HepG2 (cell line): ENCODE results near the gene STKLD1. TPM values are rescaled to one million over a fixed set of nuclear protein-coding genes. Genes with fewer than 3 reads are reported as not detected.
A peak's percentile ranks its signal among the peaks of the same experiment; 100 is the strongest.

Source experiments
- AGO1 ChIP-seq: fragments of 200-400 bp; formaldehyde crosslinking; IDR thresholded peaks from 2 replicates; pipeline ENCODE4 v1.6.1; 2017; ENCODE audit warnings: mild to moderate bottlenecking, low read depth, low read length, moderate library complexity; ENCODE audit not compliant: poor library complexity, severe bottlenecking
- ARNT2 ChIP-seq: sonication (generic); formaldehyde crosslinking; IDR thresholded peaks from 2 replicates; pipeline ENCODE4 v1.8.0; 2022; ENCODE audit warnings: mild to moderate bottlenecking, low read depth, missing genetic modification reagents, moderate library complexity
- HDAC1 ChIP-seq: sonication (generic); formaldehyde crosslinking; IDR thresholded peaks from 2 replicates; pipeline ENCODE4 v1.5.1; 2020; ENCODE audit warnings: mild to moderate bottlenecking, missing genetic modification reagents
- KLF11 ChIP-seq: IDR thresholded peaks from 2 replicates; pipeline ENCODE4 v1.6.1; 2016; ENCODE audit warnings: missing compliant biosample characterization
- KLF6 ChIP-seq: IDR thresholded peaks from 2 replicates; pipeline ENCODE4 v1.8.0; 2016; ENCODE audit warnings: missing biosample characterization, missing genetic modification reagents
- REPIN1 ChIP-seq: sonication (generic); formaldehyde crosslinking; IDR thresholded peaks from 2 replicates; pipeline ENCODE4 v1.8.0; 2022; ENCODE audit warnings: missing genetic modification reagents, low read depth, mild to moderate bottlenecking, borderline replicate concordance
- SALL1 ChIP-seq: sonication (generic); formaldehyde crosslinking; IDR thresholded peaks from 2 replicates; pipeline ENCODE4 v1.8.0; 2022; ENCODE audit warnings: mild to moderate bottlenecking, missing genetic modification reagents
- SMARCC2 ChIP-seq: fragments of 450-650 bp; IDR thresholded peaks from 2 replicates; pipeline ENCODE4 v1.6.1; 2017; ENCODE audit warnings: antibody characterized with exemption, mild to moderate bottlenecking
- SP5 ChIP-seq: IDR thresholded peaks from 2 replicates; pipeline ENCODE4 v1.6.1; 2016; ENCODE audit warnings: low read depth, borderline replicate concordance
- SPEN ChIP-seq: sonication (generic); formaldehyde crosslinking; IDR thresholded peaks from 2 replicates; pipeline ENCODE4 v1.5.1; 2020; ENCODE audit warnings: low read depth, mild to moderate bottlenecking, missing genetic modification reagents
- TBX3 ChIP-seq: fragments of 450-650 bp; IDR thresholded peaks from 2 replicates; pipeline ENCODE4 v1.6.1; 2017; ENCODE audit warnings: antibody characterized with exemption, mild to moderate bottlenecking, inconsistent platforms, borderline replicate concordance
- YEATS4 ChIP-seq: sonication (generic); formaldehyde crosslinking; IDR thresholded peaks from 2 replicates; pipeline ENCODE4 v1.4.0; 2020; ENCODE audit warnings: missing genetic modification reagents, borderline replicate concordance
- polyA plus RNA-seq, 8 experiments: library from polyadenylated mRNA; depleted of rRNA in 3 of 8; stranded (reverse) in 7 of 8; unstranded in 1 of 8; fragments of >200 nt; fragmentation: Illumina TruSeq in 4 of 8; extraction: Trizol in 4 of 8; gene quantifications; 2 replicates each; pipeline versions ENCODE4 v1.2.1 to v1.2.3, GENCODE V29; 2011 to 2016; ENCODE audit warnings: low read depth in 4 of 8, missing spikeins in 1 of 8, mixed read lengths in 1 of 8; ENCODE audit not compliant: insufficient read depth in 1 of 8
- total RNA-seq, 5 experiments: library from RNA; depleted of rRNA; stranded (reverse); fragments of >200 nt; fragmentation: Illumina TruSeq; extraction: Trizol; gene quantifications; 2 replicates each; pipeline ENCODE4 v1.2.3, GENCODE V29; 2016; ENCODE audit warnings: low read depth in 1 of 5
- TF ChIP-seq, protein P1 (sequence below): sonication (generic); formaldehyde crosslinking; IDR thresholded peaks from 2 replicates; pipeline ENCODE4 v1.4.0; 2020; ENCODE audit warnings: mild to moderate bottlenecking, missing genetic modification reagents
- TF ChIP-seq, protein P2 (sequence below): sonication (generic); formaldehyde crosslinking; IDR thresholded peaks from 2 replicates; pipeline ENCODE4 v1.5.0; 2020; ENCODE audit warnings: missing genetic modification reagents
- TF ChIP-seq, protein P3 (sequence below): sonication (generic); formaldehyde crosslinking; IDR thresholded peaks from 2 replicates; pipeline ENCODE4 v1.4.0; 2020; ENCODE audit warnings: missing genetic modification reagents
- TF ChIP-seq, protein P4 (sequence below): sonication (generic); formaldehyde crosslinking; IDR thresholded peaks from 2 replicates; pipeline ENCODE4 v1.4.0; 2020; ENCODE audit warnings: mild to moderate bottlenecking, missing genetic modification reagents
- TF ChIP-seq, protein P5 (sequence below): sonication (generic); formaldehyde crosslinking; IDR thresholded peaks from 2 replicates; pipeline ENCODE4 v1.8.1; 2023; ENCODE audit warnings: mild to moderate bottlenecking, missing genetic modification reagents, borderline replicate concordance
- TF ChIP-seq, protein P6 (sequence below): sonication (generic); formaldehyde crosslinking; IDR thresholded peaks from 2 replicates; pipeline ENCODE4 v1.4.0; 2020; ENCODE audit warnings: missing genetic modification reagents

The STKLD1 gene
- total and polyA plus RNA-seq, 2 of the 13 experiments (the other 11 are each of a cell fraction or from before 2014, with no cell fraction given): 1.5 to 2.2 TPM

DNA sequence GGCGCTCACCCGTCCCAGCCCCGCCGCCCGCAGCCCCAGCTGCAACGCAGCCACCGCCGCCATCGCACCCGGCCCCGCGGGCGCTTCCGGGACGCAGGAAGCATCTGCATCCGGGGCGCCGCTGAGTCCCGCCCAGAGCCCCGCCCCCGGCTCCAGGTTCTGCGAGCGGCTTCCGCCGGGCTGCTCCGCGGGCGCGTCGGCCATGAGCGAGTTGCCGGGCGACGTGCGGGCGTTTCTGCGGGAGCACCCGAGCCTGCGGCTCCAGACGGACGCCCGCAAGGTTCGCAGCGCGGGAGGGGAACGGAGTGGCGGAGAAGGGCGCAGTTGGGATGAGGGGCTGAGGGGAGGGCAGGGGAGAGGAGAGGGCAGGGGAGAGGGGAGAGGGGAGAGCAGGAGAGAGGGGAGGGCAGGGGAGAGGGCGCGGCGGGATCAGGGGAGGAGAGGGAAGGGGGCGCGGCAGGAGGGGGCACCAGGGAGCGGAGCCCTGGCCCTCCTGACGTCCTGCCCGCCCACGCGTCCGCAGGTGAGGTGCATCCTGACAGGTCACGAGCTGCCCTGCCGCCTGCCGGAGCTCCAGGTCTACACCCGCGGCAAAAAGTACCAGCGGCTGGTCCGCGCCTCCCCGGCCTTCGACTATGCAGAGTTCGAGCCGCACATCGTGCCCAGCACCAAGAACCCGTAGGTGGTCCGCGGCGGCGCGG lies 19.6 kb upstream of the STKLD1 start, which contains the start of the genes SURF1 and SURF2 (continued):
- TF ChIP-seq, protein P1, sequence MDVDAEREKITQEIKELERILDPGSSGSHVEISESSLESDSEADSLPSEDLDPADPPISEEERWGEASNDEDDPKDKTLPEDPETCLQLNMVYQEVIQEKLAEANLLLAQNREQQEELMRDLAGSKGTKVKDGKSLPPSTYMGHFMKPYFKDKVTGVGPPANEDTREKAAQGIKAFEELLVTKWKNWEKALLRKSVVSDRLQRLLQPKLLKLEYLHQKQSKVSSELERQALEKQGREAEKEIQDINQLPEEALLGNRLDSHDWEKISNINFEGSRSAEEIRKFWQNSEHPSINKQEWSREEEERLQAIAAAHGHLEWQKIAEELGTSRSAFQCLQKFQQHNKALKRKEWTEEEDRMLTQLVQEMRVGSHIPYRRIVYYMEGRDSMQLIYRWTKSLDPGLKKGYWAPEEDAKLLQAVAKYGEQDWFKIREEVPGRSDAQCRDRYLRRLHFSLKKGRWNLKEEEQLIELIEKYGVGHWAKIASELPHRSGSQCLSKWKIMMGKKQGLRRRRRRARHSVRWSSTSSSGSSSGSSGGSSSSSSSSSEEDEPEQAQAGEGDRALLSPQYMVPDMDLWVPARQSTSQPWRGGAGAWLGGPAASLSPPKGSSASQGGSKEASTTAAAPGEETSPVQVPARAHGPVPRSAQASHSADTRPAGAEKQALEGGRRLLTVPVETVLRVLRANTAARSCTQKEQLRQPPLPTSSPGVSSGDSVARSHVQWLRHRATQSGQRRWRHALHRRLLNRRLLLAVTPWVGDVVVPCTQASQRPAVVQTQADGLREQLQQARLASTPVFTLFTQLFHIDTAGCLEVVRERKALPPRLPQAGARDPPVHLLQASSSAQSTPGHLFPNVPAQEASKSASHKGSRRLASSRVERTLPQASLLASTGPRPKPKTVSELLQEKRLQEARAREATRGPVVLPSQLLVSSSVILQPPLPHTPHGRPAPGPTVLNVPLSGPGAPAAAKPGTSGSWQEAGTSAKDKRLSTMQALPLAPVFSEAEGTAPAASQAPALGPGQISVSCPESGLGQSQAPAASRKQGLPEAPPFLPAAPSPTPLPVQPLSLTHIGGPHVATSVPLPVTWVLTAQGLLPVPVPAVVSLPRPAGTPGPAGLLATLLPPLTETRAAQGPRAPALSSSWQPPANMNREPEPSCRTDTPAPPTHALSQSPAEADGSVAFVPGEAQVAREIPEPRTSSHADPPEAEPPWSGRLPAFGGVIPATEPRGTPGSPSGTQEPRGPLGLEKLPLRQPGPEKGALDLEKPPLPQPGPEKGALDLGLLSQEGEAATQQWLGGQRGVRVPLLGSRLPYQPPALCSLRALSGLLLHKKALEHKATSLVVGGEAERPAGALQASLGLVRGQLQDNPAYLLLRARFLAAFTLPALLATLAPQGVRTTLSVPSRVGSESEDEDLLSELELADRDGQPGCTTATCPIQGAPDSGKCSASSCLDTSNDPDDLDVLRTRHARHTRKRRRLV (CRISPR knock-in tag): no peak
- TF ChIP-seq, protein P2, sequence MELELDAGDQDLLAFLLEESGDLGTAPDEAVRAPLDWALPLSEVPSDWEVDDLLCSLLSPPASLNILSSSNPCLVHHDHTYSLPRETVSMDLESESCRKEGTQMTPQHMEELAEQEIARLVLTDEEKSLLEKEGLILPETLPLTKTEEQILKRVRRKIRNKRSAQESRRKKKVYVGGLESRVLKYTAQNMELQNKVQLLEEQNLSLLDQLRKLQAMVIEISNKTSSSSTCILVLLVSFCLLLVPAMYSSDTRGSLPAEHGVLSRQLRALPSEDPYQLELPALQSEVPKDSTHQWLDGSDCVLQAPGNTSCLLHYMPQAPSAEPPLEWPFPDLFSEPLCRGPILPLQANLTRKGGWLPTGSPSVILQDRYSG (CRISPR knock-in tag): no peak
- TF ChIP-seq KLF6 (no peak), ARNT2 (CRISPR knock-in tag) (peak; percentile 36; the same call in 1 of the 2 replicates), KLF11 (CRISPR knock-in tag) (no peak), SMARCC2 (no peak), SPEN (CRISPR knock-in tag) (peak; percentile 57), SP5 (CRISPR knock-in tag) (peak; percentile 66; the same call in 1 of the 2 replicates), SALL1 (CRISPR knock-in tag) (0 out of 2 replicates have a peak, but pooled peaks have one; percentile 11), YEATS4 (CRISPR knock-in tag) (peak; percentile 45; the same call in 1 of the 2 replicates), REPIN1 (CRISPR knock-in tag) (no peak), HDAC1 (CRISPR knock-in tag) (no peak), AGO1 (no peak), TBX3 (no peak)
- TF ChIP-seq, protein P3, sequence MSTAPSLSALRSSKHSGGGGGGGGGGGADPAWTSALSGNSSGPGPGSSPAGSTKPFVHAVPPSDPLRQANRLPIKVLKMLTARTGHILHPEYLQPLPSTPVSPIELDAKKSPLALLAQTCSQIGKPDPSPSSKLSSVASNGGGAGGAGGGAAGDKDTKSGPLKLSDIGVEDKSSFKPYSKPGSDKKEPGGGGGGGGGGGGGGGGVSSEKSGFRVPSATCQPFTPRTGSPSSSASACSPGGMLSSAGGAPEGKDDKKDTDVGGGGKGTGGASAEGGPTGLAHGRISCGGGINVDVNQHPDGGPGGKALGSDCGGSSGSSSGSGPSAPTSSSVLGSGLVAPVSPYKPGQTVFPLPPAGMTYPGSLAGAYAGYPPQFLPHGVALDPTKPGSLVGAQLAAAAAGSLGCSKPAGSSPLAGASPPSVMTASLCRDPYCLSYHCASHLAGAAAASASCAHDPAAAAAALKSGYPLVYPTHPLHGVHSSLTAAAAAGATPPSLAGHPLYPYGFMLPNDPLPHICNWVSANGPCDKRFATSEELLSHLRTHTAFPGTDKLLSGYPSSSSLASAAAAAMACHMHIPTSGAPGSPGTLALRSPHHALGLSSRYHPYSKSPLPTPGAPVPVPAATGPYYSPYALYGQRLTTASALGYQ (CRISPR knock-in tag): no peak
- TF ChIP-seq, protein P4, sequence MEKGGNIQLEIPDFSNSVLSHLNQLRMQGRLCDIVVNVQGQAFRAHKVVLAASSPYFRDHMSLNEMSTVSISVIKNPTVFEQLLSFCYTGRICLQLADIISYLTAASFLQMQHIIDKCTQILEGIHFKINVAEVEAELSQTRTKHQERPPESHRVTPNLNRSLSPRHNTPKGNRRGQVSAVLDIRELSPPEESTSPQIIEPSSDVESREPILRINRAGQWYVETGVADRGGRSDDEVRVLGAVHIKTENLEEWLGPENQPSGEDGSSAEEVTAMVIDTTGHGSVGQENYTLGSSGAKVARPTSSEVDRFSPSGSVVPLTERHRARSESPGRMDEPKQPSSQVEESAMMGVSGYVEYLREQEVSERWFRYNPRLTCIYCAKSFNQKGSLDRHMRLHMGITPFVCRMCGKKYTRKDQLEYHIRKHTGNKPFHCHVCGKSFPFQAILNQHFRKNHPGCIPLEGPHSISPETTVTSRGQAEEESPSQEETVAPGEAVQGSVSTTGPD (CRISPR knock-in tag): no peak
- TF ChIP-seq, protein P5, sequence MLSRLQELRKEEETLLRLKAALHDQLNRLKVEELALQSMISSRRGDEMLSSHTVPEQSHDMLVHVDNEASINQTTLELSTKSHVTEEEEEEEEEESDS: no peak
- TF ChIP-seq, protein P6, sequence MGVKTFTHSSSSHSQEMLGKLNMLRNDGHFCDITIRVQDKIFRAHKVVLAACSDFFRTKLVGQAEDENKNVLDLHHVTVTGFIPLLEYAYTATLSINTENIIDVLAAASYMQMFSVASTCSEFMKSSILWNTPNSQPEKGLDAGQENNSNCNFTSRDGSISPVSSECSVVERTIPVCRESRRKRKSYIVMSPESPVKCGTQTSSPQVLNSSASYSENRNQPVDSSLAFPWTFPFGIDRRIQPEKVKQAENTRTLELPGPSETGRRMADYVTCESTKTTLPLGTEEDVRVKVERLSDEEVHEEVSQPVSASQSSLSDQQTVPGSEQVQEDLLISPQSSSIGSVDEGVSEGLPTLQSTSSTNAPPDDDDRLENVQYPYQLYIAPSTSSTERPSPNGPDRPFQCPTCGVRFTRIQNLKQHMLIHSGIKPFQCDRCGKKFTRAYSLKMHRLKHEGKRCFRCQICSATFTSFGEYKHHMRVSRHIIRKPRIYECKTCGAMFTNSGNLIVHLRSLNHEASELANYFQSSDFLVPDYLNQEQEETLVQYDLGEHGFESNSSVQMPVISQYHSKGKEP (CRISPR knock-in tag): no peak
